Omental fat pad (tissue), 4 donors: ENCODE results near the gene KIAA0513. TPM values are rescaled to one million over a fixed set of nuclear protein-coding genes. Genes with fewer than 3 reads are reported as not detected.

Experiments used
- ATAC-seq: fragments of 150-250 bp; one replicate; pipeline ENCODE4 v1.9.1; 2016; ENCODE audit warnings: mild to moderate bottlenecking, moderate library complexity; ENCODE audit not compliant: low FRiP score
- DNase-seq: peaks from one replicate; pipeline ENCODE4 v3.0.0-alpha.2; 2019; ENCODE audit warnings: low spot score
- CTCF ChIP-seq, 3 donors: fragments of 450-650 bp; IDR thresholded peaks; one replicate each; pipeline ENCODE4 v1.5.1; 2016 to 2017; ENCODE audit warnings: antibody characterized with exemption in 3 of 3, mild to moderate bottlenecking in 3 of 3, moderate library complexity in 2 of 3
- total RNA-seq, 4 donors: library from RNA; depleted of rRNA; stranded (reverse); fragments of >200 nt; gene quantifications; one replicate each; pipeline ENCODE4 v1.1.0, GENCODE V29; 2016

The KIAA0513 gene
- total RNA-seq, 4 donors from 2014 or later: 9.1 to 13.2 (median 11.2) TPM

GRCh38 chr16:85055493-85056210 is 28.1 kb downstream of the KIAA0513 start:
- TF ChIP-seq CTCF (IDR thresholded peaks at IDR 0.05): no peak
- DNase-seq (no peak), ATAC-seq (peak; percentile 79)

GRCh38 chr16:85056211-85056748 is 28.7 kb downstream of the KIAA0513 start:
- no peak for DNase-seq
- peak; percentile 42 for ATAC-seq

GRCh38 chr16:85057212-85057889 is 29.8 kb downstream of the KIAA0513 start:
- DNase-seq (no peak), ATAC-seq (no peak)
- no peak for TF ChIP-seq CTCF (IDR thresholded peaks at IDR 0.05)

More at GRCh38 chr16:85056211-85056748, 28.7 kb downstream of the KIAA0513 start:
- no peak for TF ChIP-seq CTCF (IDR thresholded peaks at IDR 0.05)

- DNase-seq: no peak
- no peak for TF ChIP-seq CTCF (IDR thresholded peaks at IDR 0.05)
- no peak for ATAC-seq
Measured at GRCh38 chr16:85057948-85058347, 30.4 kb downstream of the KIAA0513 start.

- ATAC-seq (no peak), DNase-seq (no peak)
- no peak for TF ChIP-seq CTCF (IDR thresholded peaks at IDR 0.05)
Measured at GRCh38 chr16:85058909-85059308, 31.3 kb downstream of the KIAA0513 start.

GRCh38 chr16:85061566-85061965 is 34.0 kb downstream of the KIAA0513 start:
- ATAC-seq (no peak), DNase-seq (no peak)
- TF ChIP-seq CTCF (IDR thresholded peaks at IDR 0.05): no peak
